ENCODE measurements around the gene REPS2. TPM values are rescaled to one million over a fixed set of nuclear protein-coding genes. Genes with fewer than 3 reads are reported as not detected.
A peak's percentile ranks its signal among the peaks of the same experiment; 100 is the strongest.

REPS2 gene
- total RNA-seq, 4 donors from 2014 or later: 3.6 to 8.7 (median 5.6) TPM

- Histone ChIP-seq H3K4me3 (no peak overlapping the region), H3K27me3 (no peaks in the 10 kb centered on the region), H3K36me3 (no peaks in the 10 kb centered on the region), H3K4me1 (no peaks in the 10 kb centered on the region), H3K27ac (no peak overlapping the region), H3K9me3 (no peaks in the 10 kb centered on the region)
- no peak for DNase-seq
- TF ChIP-seq POLR2A (IDR thresholded peaks at IDR 0.05) (no peak), CTCF (IDR thresholded peaks at IDR 0.05) (no peak)
Observed at GRCh38 chrX:17005712-17006368, 59.4 kb downstream of the REPS2 start.

- Histone ChIP-seq H3K9me3 (no peaks in the 10 kb centered on the region), H3K4me1 (no peaks in the 10 kb centered on the region), H3K27me3 (no peaks in the 10 kb centered on the region), H3K4me3 (no peak overlapping the region), H3K27ac (no peak overlapping the region), H3K36me3 (no peaks in the 10 kb centered on the region)
- peak in 2 of 6 experiments; percentile 14 to 28 for TF ChIP-seq CTCF (IDR thresholded peaks at IDR 0.05)
- no peak for TF ChIP-seq POLR2A (IDR thresholded peaks at IDR 0.05)
- no peak for DNase-seq
Observed at GRCh38 chrX:17007134-17007768, 60.8 kb downstream of the REPS2 start.

- H3K27ac ChIP-seq: no peak overlapping the region
- DNase-seq: no peak
Observed at GRCh38 chrX:17009856-17010625, 63.6 kb downstream of the REPS2 start.

GRCh38 chrX:17012465-17012864 lies 66.0 kb downstream of the REPS2 start:
- Histone ChIP-seq H3K27me3 (no peaks in the 10 kb centered on the region), H3K27ac (no peak overlapping the region), H3K36me3 (no peaks in the 10 kb centered on the region), H3K4me1 (no peaks in the 10 kb centered on the region), H3K4me3 (no peak overlapping the region), H3K9me3 (no peaks in the 10 kb centered on the region)
- no peak for DNase-seq
- no peak for TF ChIP-seq CTCF (IDR thresholded peaks at IDR 0.05)
- TF ChIP-seq POLR2A (IDR thresholded peaks at IDR 0.05): no peak

More at GRCh38 chrX:17009856-17010625, 63.6 kb downstream of the REPS2 start:
- no peaks in the 10 kb centered on the region for H3K27me3 ChIP-seq
- H3K4me3 ChIP-seq: no peak overlapping the region
- no peaks in the 10 kb centered on the region for H3K4me1 ChIP-seq
- no peak for TF ChIP-seq CTCF (IDR thresholded peaks at IDR 0.05)
- no peak for TF ChIP-seq POLR2A (IDR thresholded peaks at IDR 0.05)
- no peaks in the 10 kb centered on the region for H3K9me3 ChIP-seq
- H3K36me3 ChIP-seq: no peaks in the 10 kb centered on the region

GRCh38 chrX:17014216-17014615 lies 67.8 kb downstream of the REPS2 start:
- Histone ChIP-seq H3K36me3 (no peaks in the 10 kb centered on the region), H3K27me3 (no peaks in the 10 kb centered on the region), H3K4me1 (no peaks in the 10 kb centered on the region), H3K9me3 (no peaks in the 10 kb centered on the region), H3K4me3 (no peak overlapping the region), H3K27ac (no peak overlapping the region)
- no peak for TF ChIP-seq POLR2A (IDR thresholded peaks at IDR 0.05)
- no peak for TF ChIP-seq CTCF (IDR thresholded peaks at IDR 0.05)
- no peak for DNase-seq
